ENCODE results near the gene SKAP1.

- no peak for TF ChIP-seq CTCF (conservative IDR thresholded peaks at IDR 0.05 in 1 of 2, IDR thresholded peaks at IDR 0.05 in 1 of 2; ENCODE audit: low read depth in 1 of 2, low read length in 2 of 2)
- no peak for TF ChIP-seq EZH2 (IDR thresholded peaks at IDR 0.05; ENCODE audit: low read length, missing control alignments)
Measured at GRCh38 chr17:48132385-48132784, 297.6 kb downstream of the SKAP1 start.
